GM12878 (cell line): ENCODE measurements around the gene XIRP1.

Experiments used
- BCL11A ChIP-seq: IDR thresholded peaks from 2 replicates; pipeline ENCODE4 v1.6.1; 2011; ENCODE audit warnings: low read depth, low read length
- RCOR1 ChIP-seq: conservative IDR thresholded peaks from 2 replicates; pipeline ENCODE4 v1.6.1; 2012; ENCODE audit warnings: low read depth, low read length, improper control_type of control experiment
- SP1 ChIP-seq: IDR thresholded peaks from one replicate; pipeline ENCODE4 v1.6.1; 2011; ENCODE audit warnings: low read depth, low read length
- TARDBP ChIP-seq: IDR thresholded peaks from 2 replicates; pipeline ENCODE4 v1.6.1; 2016; ENCODE audit warnings: borderline replicate concordance
- TCF7 ChIP-seq: IDR thresholded peaks from 2 replicates; pipeline ENCODE4 v1.6.1; 2014; ENCODE audit warnings: antibody characterized with exemption, borderline replicate concordance
- TF ChIP-seq, protein P1 (sequence below), 3 experiments: IDR thresholded peaks in 2 of 3; conservative IDR thresholded peaks in 1 of 3; 2 replicates each; pipeline ENCODE4 v1.5.1; 2011; ENCODE audit warnings: low read depth in 3 of 3, low read length in 3 of 3, mild to moderate bottlenecking in 3 of 3, control low read depth in 2 of 3, moderate library complexity in 2 of 3, inconsistent platforms in 1 of 3, mixed read lengths in 1 of 3; ENCODE audit not compliant: control insufficient read depth in 2 of 3, insufficient read depth in 1 of 3; ENCODE audit errors: extremely low read depth in 1 of 3

DNA sequence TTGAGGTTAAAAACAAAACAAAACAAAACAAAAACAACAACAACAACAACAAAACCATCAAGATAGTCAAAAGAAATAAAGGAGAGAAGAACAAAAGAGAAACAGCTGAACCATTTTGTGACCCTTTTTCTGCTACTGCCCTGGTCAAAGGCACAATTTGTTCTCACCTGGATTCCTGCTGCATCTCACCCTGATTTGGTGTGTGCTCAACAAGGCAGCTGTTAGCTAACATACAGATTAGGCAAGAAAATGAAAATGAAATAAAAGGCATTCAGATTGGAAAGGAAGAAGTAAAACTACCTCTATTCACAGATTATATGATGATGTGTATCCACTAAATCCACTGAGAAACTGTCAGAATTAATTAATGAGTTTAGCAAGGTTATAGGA, 28.7 kb upstream of the XIRP1 start:
- TF ChIP-seq, protein P1, sequence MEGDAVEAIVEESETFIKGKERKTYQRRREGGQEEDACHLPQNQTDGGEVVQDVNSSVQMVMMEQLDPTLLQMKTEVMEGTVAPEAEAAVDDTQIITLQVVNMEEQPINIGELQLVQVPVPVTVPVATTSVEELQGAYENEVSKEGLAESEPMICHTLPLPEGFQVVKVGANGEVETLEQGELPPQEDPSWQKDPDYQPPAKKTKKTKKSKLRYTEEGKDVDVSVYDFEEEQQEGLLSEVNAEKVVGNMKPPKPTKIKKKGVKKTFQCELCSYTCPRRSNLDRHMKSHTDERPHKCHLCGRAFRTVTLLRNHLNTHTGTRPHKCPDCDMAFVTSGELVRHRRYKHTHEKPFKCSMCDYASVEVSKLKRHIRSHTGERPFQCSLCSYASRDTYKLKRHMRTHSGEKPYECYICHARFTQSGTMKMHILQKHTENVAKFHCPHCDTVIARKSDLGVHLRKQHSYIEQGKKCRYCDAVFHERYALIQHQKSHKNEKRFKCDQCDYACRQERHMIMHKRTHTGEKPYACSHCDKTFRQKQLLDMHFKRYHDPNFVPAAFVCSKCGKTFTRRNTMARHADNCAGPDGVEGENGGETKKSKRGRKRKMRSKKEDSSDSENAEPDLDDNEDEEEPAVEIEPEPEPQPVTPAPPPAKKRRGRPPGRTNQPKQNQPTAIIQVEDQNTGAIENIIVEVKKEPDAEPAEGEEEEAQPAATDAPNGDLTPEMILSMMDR (IDR thresholded peaks at IDR 0.05 in 2 of 3, conservative IDR thresholded peaks at IDR 0.05 in 1 of 3; ENCODE audit: control insufficient read depth in 2 of 3, extremely low read depth in 1 of 3, insufficient read depth in 1 of 3, low read depth in 3 of 3, low read length in 3 of 3) = no peak
- TF ChIP-seq BCL11A = no peak
- no peak for TF ChIP-seq TARDBP
- no peak for TF ChIP-seq TCF7
- no peak for TF ChIP-seq RCOR1
- no peak for TF ChIP-seq SP1
